ENCODE data around the gene SH3RF3. TPM values are rescaled to one million over a fixed set of nuclear protein-coding genes. Genes with fewer than 3 reads are reported as not detected.

Gene SH3RF3
- under 1 TPM; 0.31 to 0.36 TPM for total RNA-seq

- ATAC-seq (ENCODE audit: low read depth) = peak; percentile 34
Measured at GRCh38 chr2:109128616-109129355, at the start of gene SH3RF3. TSS of gene SH3RF3 (plus strand) at chr2:109129205.

GRCh38 chr2:109079590-109079989, 49.4 kb upstream of the SH3RF3 start:
- H3K9me3 Mint-ChIP-seq = no peaks in the 10 kb centered on the region
- no peak overlapping the region for H3K27ac Mint-ChIP-seq
- no peaks in the 10 kb centered on the region for H3K27me3 Mint-ChIP-seq
- H3K4me3 Mint-ChIP-seq = no peak overlapping the region
- no peaks in the 10 kb centered on the region for H3K36me3 Mint-ChIP-seq
- ATAC-seq (ENCODE audit: low read depth) (no peak), DNase-seq (no peak)
- no peaks in the 10 kb centered on the region for H3K4me1 Mint-ChIP-seq
- POLR2A ChIA-PET = no interaction called here

More at GRCh38 chr2:109128616-109129355, at the start of gene SH3RF3:
- POLR2A ChIA-PET = interaction anchor here (0.6 kb wide), 1 partner anchor 149 kb away, joined by 3 read pairs; no protein-coding TSS in a partner anchor
- Mint-ChIP-seq H3K4me3 (peak within 1 kb of the TSS; percentile 83), H3K36me3 (no peaks in the 10 kb centered on the region), H3K9me3 (no peaks in the 10 kb centered on the region), H3K27ac (peak within 1 kb of the TSS; percentile 42), H3K27me3 (peaks cover 17% of the 10 kb centered on the region), H3K4me1 (peaks cover 5% of the 10 kb centered on the region)
- DNase-seq = peak; percentile 60

- DNase-seq (no peak), ATAC-seq (ENCODE audit: low read depth) (no peak)
- Mint-ChIP-seq H3K4me1 (no peaks in the 10 kb centered on the region), H3K9me3 (no peaks in the 10 kb centered on the region), H3K27me3 (no peaks in the 10 kb centered on the region), H3K4me3 (no peak overlapping the region), H3K27ac (no peak overlapping the region), H3K36me3 (no peaks in the 10 kb centered on the region)
- POLR2A ChIA-PET = no interaction called here
Measured at GRCh38 chr2:109080109-109080508, 48.9 kb upstream of the SH3RF3 start.

- Mint-ChIP-seq H3K36me3 (no peaks in the 10 kb centered on the region), H3K4me1 (no peaks in the 10 kb centered on the region), H3K27me3 (no peaks in the 10 kb centered on the region), H3K4me3 (no peak overlapping the region), H3K27ac (no peak overlapping the region), H3K9me3 (no peaks in the 10 kb centered on the region)
- DNase-seq (no peak), ATAC-seq (ENCODE audit: low read depth) (no peak)
- POLR2A ChIA-PET = no interaction called here
Measured at GRCh38 chr2:109080757-109081156, 48.2 kb upstream of the SH3RF3 start.

GRCh38 chr2:109081374-109081773, 47.6 kb upstream of the SH3RF3 start:
- Mint-ChIP-seq H3K9me3 (peaks cover 3% of the 10 kb centered on the region), H3K36me3 (no peaks in the 10 kb centered on the region), H3K4me3 (no peak overlapping the region), H3K4me1 (no peaks in the 10 kb centered on the region), H3K27ac (no peak overlapping the region), H3K27me3 (no peaks in the 10 kb centered on the region)
- ATAC-seq (ENCODE audit: low read depth) (no peak), DNase-seq (no peak)
- POLR2A ChIA-PET = no interaction called here

- no peaks in the 10 kb centered on the region for H3K4me1 Mint-ChIP-seq
- H3K27me3 Mint-ChIP-seq = no peaks in the 10 kb centered on the region
- no peak overlapping the region for H3K27ac Mint-ChIP-seq
- POLR2A ChIA-PET = no interaction called here
- no peak overlapping the region for H3K4me3 Mint-ChIP-seq
- ATAC-seq (ENCODE audit: low read depth) (no peak), DNase-seq (no peak)
- H3K9me3 Mint-ChIP-seq = peaks cover 6% of the 10 kb centered on the region
- H3K36me3 Mint-ChIP-seq = no peaks in the 10 kb centered on the region
Measured at GRCh38 chr2:109083771-109084170, 45.2 kb upstream of the SH3RF3 start.

GRCh38 chr2:109084341-109084740, 44.7 kb upstream of the SH3RF3 start:
- no peak for ATAC-seq (ENCODE audit: low read depth)
- no peaks in the 10 kb centered on the region for H3K27me3 Mint-ChIP-seq
- DNase-seq = no peak
- POLR2A ChIA-PET = no interaction called here
- no peaks in the 10 kb centered on the region for H3K4me1 Mint-ChIP-seq
- no peak overlapping the region for H3K4me3 Mint-ChIP-seq
- no peak overlapping the region for H3K27ac Mint-ChIP-seq
- no peaks in the 10 kb centered on the region for H3K36me3 Mint-ChIP-seq
- H3K9me3 Mint-ChIP-seq = peaks cover 7% of the 10 kb centered on the region

GRCh38 chr2:109085912-109086742, 42.9 kb upstream of the SH3RF3 start:
- POLR2A ChIA-PET = no interaction called here
- H3K27ac Mint-ChIP-seq = no peak overlapping the region
- no peak overlapping the region for H3K4me3 Mint-ChIP-seq
- H3K9me3 Mint-ChIP-seq = peaks cover 9% of the 10 kb centered on the region
- no peaks in the 10 kb centered on the region for H3K27me3 Mint-ChIP-seq
- DNase-seq (no peak), ATAC-seq (ENCODE audit: low read depth) (no peak)
- no peaks in the 10 kb centered on the region for H3K36me3 Mint-ChIP-seq
- H3K4me1 Mint-ChIP-seq = peaks cover 2% of the 10 kb centered on the region

- Mint-ChIP-seq H3K9me3 (peaks cover 9% of the 10 kb centered on the region), H3K4me1 (peaks cover 2% of the 10 kb centered on the region), H3K27ac (no peak overlapping the region), H3K36me3 (no peaks in the 10 kb centered on the region), H3K27me3 (no peaks in the 10 kb centered on the region), H3K4me3 (no peak overlapping the region)
- ATAC-seq (ENCODE audit: low read depth) = no peak
- POLR2A ChIA-PET = no interaction called here
- no peak for DNase-seq
Measured at GRCh38 chr2:109086743-109087020, 42.3 kb upstream of the SH3RF3 start.

GRCh38 chr2:109087055-109087663, 41.8 kb upstream of the SH3RF3 start:
- Mint-ChIP-seq H3K27me3 (no peaks in the 10 kb centered on the region), H3K9me3 (peaks cover 9% of the 10 kb centered on the region), H3K4me1 (peaks cover 2% of the 10 kb centered on the region), H3K4me3 (no peak overlapping the region), H3K36me3 (peaks cover 1% of the 10 kb centered on the region), H3K27ac (no peak overlapping the region)
- POLR2A ChIA-PET = no interaction called here
- no peak for DNase-seq
- ATAC-seq (ENCODE audit: low read depth) = no peak

GRCh38 chr2:109089602-109090300, 39.3 kb upstream of the SH3RF3 start:
- Mint-ChIP-seq H3K27me3 (peaks cover 2% of the 10 kb centered on the region), H3K27ac (no peak overlapping the region), H3K4me1 (peaks cover 2% of the 10 kb centered on the region), H3K4me3 (no peak overlapping the region), H3K9me3 (peaks cover 20% of the 10 kb centered on the region), H3K36me3 (peaks cover 3% of the 10 kb centered on the region)
- DNase-seq (no peak), ATAC-seq (ENCODE audit: low read depth) (no peak)
- POLR2A ChIA-PET = no interaction called here

GRCh38 chr2:109091526-109091925, 37.5 kb upstream of the SH3RF3 start:
- POLR2A ChIA-PET = no interaction called here
- ATAC-seq (ENCODE audit: low read depth) = no peak

GRCh38 chr2:109094144-109094543, 34.9 kb upstream of the SH3RF3 start:
- Mint-ChIP-seq H3K27me3 (peaks cover 2% of the 10 kb centered on the region), H3K4me1 (peaks cover 2% of the 10 kb centered on the region), H3K27ac (no peak overlapping the region), H3K9me3 (peaks cover 16% of the 10 kb centered on the region), H3K4me3 (no peak overlapping the region), H3K36me3 (peaks cover 3% of the 10 kb centered on the region)
- POLR2A ChIA-PET = no interaction called here
- DNase-seq (no peak), ATAC-seq (ENCODE audit: low read depth) (no peak)

More at GRCh38 chr2:109091526-109091925, 37.5 kb upstream of the SH3RF3 start:
- no peak overlapping the region for H3K4me3 Mint-ChIP-seq
- peaks cover 17% of the 10 kb centered on the region for H3K9me3 Mint-ChIP-seq
- H3K36me3 Mint-ChIP-seq = peaks cover 3% of the 10 kb centered on the region
- H3K27me3 Mint-ChIP-seq = peaks cover 2% of the 10 kb centered on the region
- peaks cover 2% of the 10 kb centered on the region for H3K4me1 Mint-ChIP-seq
- H3K27ac Mint-ChIP-seq = no peak overlapping the region
- no peak for DNase-seq
